Measurements from ENCODE around the gene THEMIS. TPM values are rescaled to one million over a fixed set of nuclear protein-coding genes. Genes with fewer than 3 reads are reported as not detected.

THEMIS gene
- total RNA-seq, 1 experiment from 2014 or later: not detected

GRCh38 chr6:127851197-127851596 lies 49.7 kb downstream of the THEMIS start:
- Histone ChIP-seq H3K4me3 (ENCODE audit: low read length) (no peak overlapping the region), H3K27ac (ENCODE audit: low read length) (no peak overlapping the region), H2AFZ (ENCODE audit: low read length) (no peak overlapping the region), H3K36me3 (ENCODE audit: insufficient read depth, low read length) (no peaks in the 10 kb centered on the region), H3K9me2 (replicated peaks; ENCODE audit: insufficient read depth, low read length) (no peaks in the 10 kb centered on the region), H3K4me2 (ENCODE audit: low read depth, low read length, poor library complexity, severe bottlenecking) (no peak overlapping the region), H3K9ac (ENCODE audit: low read length) (no peak overlapping the region), H3K27me3 (ENCODE audit: low read length) (no peaks in the 10 kb centered on the region), H4K20me1 (ENCODE audit: insufficient read depth, low read depth, low read length) (no peaks in the 10 kb centered on the region), H3K4me1 (ENCODE audit: low read length) (no peaks in the 10 kb centered on the region), H3K79me2 (ENCODE audit: low read length) (no peaks in the 10 kb centered on the region), H3K9me3 (ENCODE audit: low read length) (no peaks in the 10 kb centered on the region; the same call in 1 of the 2 replicates)
- no peak for DNase-seq

DNA sequence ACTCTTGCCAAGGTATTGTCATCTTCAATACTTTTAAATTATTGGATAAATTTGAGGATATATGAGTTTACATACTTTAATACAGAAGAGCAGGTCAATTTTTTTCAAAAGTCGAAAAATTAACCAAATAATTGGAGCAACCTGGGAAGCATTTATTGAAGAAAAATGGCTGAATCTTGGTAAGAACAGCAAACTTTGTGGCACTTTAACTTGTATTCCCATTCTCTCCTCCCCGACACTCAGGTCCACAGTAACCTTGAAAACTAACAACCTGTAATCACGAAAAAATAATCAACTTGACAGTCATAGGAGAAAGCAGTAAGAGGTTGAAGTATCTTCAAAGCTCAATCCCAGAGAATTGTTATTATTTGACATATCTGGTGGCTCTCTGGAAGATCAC lies 55.6 kb downstream of the THEMIS start:
- Histone ChIP-seq H3K9ac (ENCODE audit: low read length) (no peak overlapping the region), H3K27ac (ENCODE audit: low read length) (no peak overlapping the region), H3K4me1 (ENCODE audit: low read length) (no peaks in the 10 kb centered on the region), H3K9me2 (replicated peaks; ENCODE audit: insufficient read depth, low read length) (no peaks in the 10 kb centered on the region), H3K79me2 (ENCODE audit: low read length) (no peaks in the 10 kb centered on the region), H3K4me3 (ENCODE audit: low read length) (no peak overlapping the region), H4K20me1 (ENCODE audit: insufficient read depth, low read depth, low read length) (no peaks in the 10 kb centered on the region), H2AFZ (ENCODE audit: low read length) (no peak overlapping the region), H3K4me2 (ENCODE audit: low read depth, low read length, poor library complexity, severe bottlenecking) (no peak overlapping the region), H3K9me3 (ENCODE audit: low read length) (peaks cover 21% of the 10 kb centered on the region; the same call in 1 of the 2 replicates), H3K36me3 (ENCODE audit: insufficient read depth, low read length) (no peaks in the 10 kb centered on the region), H3K27me3 (ENCODE audit: low read length) (no peaks in the 10 kb centered on the region)
- DNase-seq: no peak

DNA sequence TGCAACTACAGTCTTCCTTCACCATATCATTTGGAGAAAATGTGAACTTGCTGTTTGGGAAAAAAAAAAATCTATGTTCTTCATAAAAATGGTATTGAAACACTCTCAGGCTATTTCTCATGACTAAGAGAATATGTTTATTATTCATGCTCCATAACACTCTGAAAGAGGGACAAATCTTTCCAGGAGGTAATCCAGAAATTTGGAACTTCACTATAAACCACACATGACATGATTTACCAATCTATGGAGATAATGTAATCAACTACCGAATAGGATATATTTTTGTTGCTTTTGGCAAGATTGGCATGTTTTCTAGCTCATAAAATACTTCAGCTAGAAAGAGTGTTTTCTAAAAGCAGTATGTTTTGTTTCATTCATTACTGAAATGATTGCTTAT lies 56.3 kb downstream of the THEMIS start:
- no peaks in the 10 kb centered on the region for H4K20me1 ChIP-seq (ENCODE audit: insufficient read depth, low read depth, low read length)
- no peaks in the 10 kb centered on the region for H3K27me3 ChIP-seq (ENCODE audit: low read length)
- no peaks in the 10 kb centered on the region for H3K79me2 ChIP-seq (ENCODE audit: low read length)
- H3K9me2 ChIP-seq (replicated peaks; ENCODE audit: insufficient read depth, low read length): no peaks in the 10 kb centered on the region
- DNase-seq: no peak
- no peak overlapping the region for H3K27ac ChIP-seq (ENCODE audit: low read length)
- no peak overlapping the region for H3K4me3 ChIP-seq (ENCODE audit: low read length)
- H3K4me2 ChIP-seq (ENCODE audit: low read depth, low read length, poor library complexity, severe bottlenecking): no peak overlapping the region
- no peak overlapping the region for H2AFZ ChIP-seq (ENCODE audit: low read length)
- no peak overlapping the region for H3K9ac ChIP-seq (ENCODE audit: low read length)
- no peaks in the 10 kb centered on the region for H3K36me3 ChIP-seq (ENCODE audit: insufficient read depth, low read length)
- H3K4me1 ChIP-seq (ENCODE audit: low read length): no peaks in the 10 kb centered on the region
- H3K9me3 ChIP-seq (ENCODE audit: low read length): peaks cover 21% of the 10 kb centered on the region; the same call in 1 of the 2 replicates

GRCh38 chr6:127843582-127843981 lies 57.3 kb downstream of the THEMIS start:
- no peak overlapping the region for H3K4me3 ChIP-seq (ENCODE audit: low read length)
- no peak overlapping the region for H3K9ac ChIP-seq (ENCODE audit: low read length)
- no peaks in the 10 kb centered on the region for H3K79me2 ChIP-seq (ENCODE audit: low read length)
- no peaks in the 10 kb centered on the region for H4K20me1 ChIP-seq (ENCODE audit: insufficient read depth, low read depth, low read length)
- no peaks in the 10 kb centered on the region for H3K9me2 ChIP-seq (replicated peaks; ENCODE audit: insufficient read depth, low read length)
- H3K36me3 ChIP-seq (ENCODE audit: insufficient read depth, low read length): no peaks in the 10 kb centered on the region
- no peaks in the 10 kb centered on the region for H3K27me3 ChIP-seq (ENCODE audit: low read length)
- H3K4me2 ChIP-seq (ENCODE audit: low read depth, low read length, poor library complexity, severe bottlenecking): no peak overlapping the region
- H3K9me3 ChIP-seq (ENCODE audit: low read length): peaks cover 23% of the 10 kb centered on the region; the same call in 1 of the 2 replicates
- H3K4me1 ChIP-seq (ENCODE audit: low read length): no peaks in the 10 kb centered on the region
- H3K27ac ChIP-seq (ENCODE audit: low read length): no peak overlapping the region
- no peak overlapping the region for H2AFZ ChIP-seq (ENCODE audit: low read length)
- no peak for DNase-seq

DNA sequence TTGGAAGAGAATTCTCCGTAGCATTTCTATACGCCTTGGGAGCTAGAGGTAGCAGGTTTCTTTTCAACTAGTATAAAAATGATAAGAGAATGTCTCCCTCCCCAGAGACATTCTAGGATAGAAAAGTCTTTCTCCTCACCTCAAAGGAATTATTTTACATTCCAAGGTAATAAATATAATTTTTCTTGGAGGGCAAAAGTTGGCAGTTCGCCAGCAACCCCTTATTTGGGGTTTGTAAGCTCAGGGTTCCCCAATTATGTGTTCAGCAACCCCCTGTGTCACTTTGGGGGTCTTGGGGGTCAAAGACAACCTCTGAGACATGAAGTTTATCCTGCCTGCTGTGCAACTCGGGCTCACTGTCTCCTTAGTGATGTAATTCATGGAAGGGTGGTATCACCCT lies 58.3 kb downstream of the THEMIS start:
- Histone ChIP-seq H3K4me2 (ENCODE audit: low read depth, low read length, poor library complexity, severe bottlenecking) (no peak overlapping the region), H3K27me3 (ENCODE audit: low read length) (no peaks in the 10 kb centered on the region), H3K79me2 (ENCODE audit: low read length) (no peaks in the 10 kb centered on the region), H2AFZ (ENCODE audit: low read length) (no peak overlapping the region), H3K27ac (ENCODE audit: low read length) (no peak overlapping the region), H3K4me3 (ENCODE audit: low read length) (no peak overlapping the region), H3K9me3 (ENCODE audit: low read length) (peaks cover 25% of the 10 kb centered on the region; the same call in 1 of the 2 replicates), H3K4me1 (ENCODE audit: low read length) (no peaks in the 10 kb centered on the region), H3K9ac (ENCODE audit: low read length) (no peak overlapping the region), H4K20me1 (ENCODE audit: insufficient read depth, low read depth, low read length) (no peaks in the 10 kb centered on the region), H3K9me2 (replicated peaks; ENCODE audit: insufficient read depth, low read length) (no peaks in the 10 kb centered on the region), H3K36me3 (ENCODE audit: insufficient read depth, low read length) (no peaks in the 10 kb centered on the region)
- DNase-seq: no peak

DNA sequence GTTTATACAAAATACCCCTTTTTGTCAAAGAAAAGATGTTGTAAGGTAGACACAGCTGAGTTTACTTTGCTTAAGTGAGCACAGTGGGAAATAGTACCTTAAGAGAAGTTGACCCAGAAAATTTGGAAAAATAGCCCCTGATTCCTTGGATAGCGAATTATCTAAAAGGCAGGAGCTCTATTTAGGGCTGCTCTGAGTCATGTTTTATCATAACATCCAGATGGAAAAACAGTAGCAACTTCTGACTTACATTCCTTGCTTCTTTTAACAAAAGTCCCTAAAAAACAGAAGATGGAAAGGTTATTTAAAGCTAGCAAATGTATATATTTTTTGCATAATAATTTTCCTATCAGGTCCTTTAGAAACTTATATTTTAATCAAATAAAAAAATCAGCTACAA lies 59.0 kb downstream of the THEMIS start:
- no peak overlapping the region for H3K27ac ChIP-seq (ENCODE audit: low read length)
- no peaks in the 10 kb centered on the region for H3K9me2 ChIP-seq (replicated peaks; ENCODE audit: insufficient read depth, low read length)
- H3K9ac ChIP-seq (ENCODE audit: low read length): no peak overlapping the region
- H3K27me3 ChIP-seq (ENCODE audit: low read length): no peaks in the 10 kb centered on the region
- no peak overlapping the region for H2AFZ ChIP-seq (ENCODE audit: low read length)
- H4K20me1 ChIP-seq (ENCODE audit: insufficient read depth, low read depth, low read length): no peaks in the 10 kb centered on the region
- no peak overlapping the region for H3K4me2 ChIP-seq (ENCODE audit: low read depth, low read length, poor library complexity, severe bottlenecking)
- no peak overlapping the region for H3K4me3 ChIP-seq (ENCODE audit: low read length)
- H3K9me3 ChIP-seq (ENCODE audit: low read length): peaks cover 25% of the 10 kb centered on the region; the same call in 1 of the 2 replicates
- no peaks in the 10 kb centered on the region for H3K79me2 ChIP-seq (ENCODE audit: low read length)
- DNase-seq: no peak
- H3K4me1 ChIP-seq (ENCODE audit: low read length): no peaks in the 10 kb centered on the region
- no peaks in the 10 kb centered on the region for H3K36me3 ChIP-seq (ENCODE audit: insufficient read depth, low read length)

GRCh38 chr6:127834136-127834535 lies 66.7 kb downstream of the THEMIS start:
- no peak overlapping the region for H3K4me3 ChIP-seq (ENCODE audit: low read length)
- no peaks in the 10 kb centered on the region for H4K20me1 ChIP-seq (ENCODE audit: insufficient read depth, low read depth, low read length)
- H3K4me1 ChIP-seq (ENCODE audit: low read length): no peaks in the 10 kb centered on the region
- H3K36me3 ChIP-seq (ENCODE audit: insufficient read depth, low read length): no peaks in the 10 kb centered on the region
- no peak overlapping the region for H2AFZ ChIP-seq (ENCODE audit: low read length)
- H3K27me3 ChIP-seq (ENCODE audit: low read length): no peaks in the 10 kb centered on the region
- peaks cover 8% of the 10 kb centered on the region for H3K9me3 ChIP-seq (ENCODE audit: low read length)
- no peaks in the 10 kb centered on the region for H3K9me2 ChIP-seq (replicated peaks; ENCODE audit: insufficient read depth, low read length)
- no peak overlapping the region for H3K27ac ChIP-seq (ENCODE audit: low read length)
- H3K79me2 ChIP-seq (ENCODE audit: low read length): no peaks in the 10 kb centered on the region
- no peak overlapping the region for H3K9ac ChIP-seq (ENCODE audit: low read length)
- DNase-seq: no peak
- H3K4me2 ChIP-seq (ENCODE audit: low read depth, low read length, poor library complexity, severe bottlenecking): no peak overlapping the region

- Histone ChIP-seq H3K27me3 (ENCODE audit: low read length) (no peaks in the 10 kb centered on the region), H3K9me2 (replicated peaks; ENCODE audit: insufficient read depth, low read length) (no peaks in the 10 kb centered on the region), H3K36me3 (ENCODE audit: insufficient read depth, low read length) (no peaks in the 10 kb centered on the region), H3K79me2 (ENCODE audit: low read length) (no peaks in the 10 kb centered on the region), H3K4me1 (ENCODE audit: low read length) (no peaks in the 10 kb centered on the region), H3K9me3 (ENCODE audit: low read length) (peaks cover 3% of the 10 kb centered on the region), H3K9ac (ENCODE audit: low read length) (no peak overlapping the region), H2AFZ (ENCODE audit: low read length) (no peak overlapping the region), H3K4me2 (ENCODE audit: low read depth, low read length, poor library complexity, severe bottlenecking) (no peak overlapping the region), H4K20me1 (ENCODE audit: insufficient read depth, low read depth, low read length) (no peaks in the 10 kb centered on the region), H3K4me3 (ENCODE audit: low read length) (no peak overlapping the region), H3K27ac (ENCODE audit: low read length) (no peak overlapping the region)
- DNase-seq: no peak
Observed at GRCh38 chr6:127833336-127833735, 67.5 kb downstream of the THEMIS start.

DNA sequence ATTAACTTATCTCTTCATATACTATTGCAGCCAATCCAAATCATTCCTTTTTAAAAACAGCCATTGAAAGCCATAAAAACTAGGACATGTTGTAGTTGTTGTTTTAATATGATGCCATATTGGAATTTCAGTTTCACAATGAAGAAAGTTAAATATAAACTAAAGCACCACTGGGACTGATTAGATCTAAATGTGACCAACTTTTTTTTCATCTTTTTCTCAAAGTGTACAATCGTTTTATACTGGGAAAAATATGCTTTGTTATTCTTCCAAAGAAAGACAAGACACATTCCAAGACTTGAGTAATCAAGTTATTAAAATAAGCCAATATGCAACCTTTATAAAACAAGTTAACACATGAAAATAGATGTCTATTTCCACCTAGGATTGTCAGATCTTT lies 68.5 kb downstream of the THEMIS start:
- no peak overlapping the region for H2AFZ ChIP-seq (ENCODE audit: low read length)
- H3K27ac ChIP-seq (ENCODE audit: low read length): no peak overlapping the region
- H3K4me3 ChIP-seq (ENCODE audit: low read length): no peak overlapping the region

More for the DNA sequence above, 68.5 kb downstream of the THEMIS start:
- Histone ChIP-seq H3K79me2 (ENCODE audit: low read length) (no peaks in the 10 kb centered on the region), H3K27me3 (ENCODE audit: low read length) (no peaks in the 10 kb centered on the region), H3K4me1 (ENCODE audit: low read length) (no peaks in the 10 kb centered on the region), H3K9ac (ENCODE audit: low read length) (no peak overlapping the region), H4K20me1 (ENCODE audit: insufficient read depth, low read depth, low read length) (no peaks in the 10 kb centered on the region), H3K9me3 (ENCODE audit: low read length) (peaks cover 3% of the 10 kb centered on the region), H3K4me2 (ENCODE audit: low read depth, low read length, poor library complexity, severe bottlenecking) (no peak overlapping the region), H3K9me2 (replicated peaks; ENCODE audit: insufficient read depth, low read length) (no peaks in the 10 kb centered on the region), H3K36me3 (ENCODE audit: insufficient read depth, low read length) (no peaks in the 10 kb centered on the region)
- DNase-seq: no peak

Measured in Karpas-422 (cell line).